Prostate gland (tissue), 2 donors: ENCODE measurements around the gene TSPAN31. TPM values are rescaled to one million over a fixed set of nuclear protein-coding genes. Genes with fewer than 3 reads are reported as not detected.

ENCODE experiments used
- DNase-seq: peaks from one replicate; pipeline ENCODE4 v3.0.0-alpha.2; 2019; ENCODE audit warnings: low spot score
- H3K27ac ChIP-seq, 2 donors: fragments of 200-600 bp; sonication (generic); 2 replicates each; pipeline ENCODE4 v1.5.1; 2017 to 2019
- H3K27me3 ChIP-seq: fragments of 200-600 bp; sonication (generic); replicated peaks from 2 replicates; pipeline ENCODE4 v1.5.1; 2019; ENCODE audit not compliant: insufficient read depth
- H3K36me3 ChIP-seq, 2 donors: fragments of 200-600 bp; sonication (generic); 1 replicate in 1 of 2; 2 replicates in 1 of 2; pipeline versions ENCODE4 v1.5.1 to v1.8.1; 2017 to 2019
- H3K4me1 ChIP-seq: fragments of 200-600 bp; sonication (generic); replicated peaks from 2 replicates; pipeline ENCODE4 v1.5.1; 2019
- H3K4me3 ChIP-seq, 2 donors: fragments of 200-600 bp; sonication (generic); 2 replicates each; pipeline ENCODE4 v1.5.1; 2017 to 2019
- H3K9me3 ChIP-seq: fragments of 200-600 bp; sonication (generic); 2 replicates; pipeline ENCODE4 v1.5.1; 2017
- CTCF ChIP-seq, 4 experiments: fragments of 200-600 bp in 2 of 4; fragments of 450-650 bp in 2 of 4; sonication (generic) in 2 of 4; IDR thresholded peaks; 1 replicate in 3 of 4; 2 replicates in 1 of 4; pipeline ENCODE4 v1.5.1; 2016 to 2019; ENCODE audit warnings: antibody characterized with exemption in 4 of 4, mild to moderate bottlenecking in 2 of 4, moderate library complexity in 2 of 4
- POLR2A ChIP-seq: fragments of 450-650 bp; IDR thresholded peaks from one replicate; pipeline ENCODE4 v1.6.1; 2016; ENCODE audit warnings: antibody characterized with exemption, mild to moderate bottlenecking
- POLR2AphosphoS5 ChIP-seq: sonication (generic); formaldehyde crosslinking; IDR thresholded peaks from one replicate; pipeline ENCODE4 v1.6.1; 2017; ENCODE audit warnings: antibody characterized with exemption
- WGBS: methylation state at CpG from one replicate; pipeline ENCODE4 v1.1.5; 2018; 5-methylcytosine and 5-hydroxymethylcytosine counted together
- intact Hi-C: fragments of 100-400 bp; cut with DNase I; formaldehyde crosslinking; loops from one replicate; pipeline ENCODE4 v1.14.2; 2022
- total RNA-seq, 2 donors: library from RNA; depleted of rRNA; stranded (reverse); fragments of >200 nt; gene quantifications; one replicate each; pipeline ENCODE4 v1.1.0, GENCODE V29; 2016

The TSPAN31 gene
- total RNA-seq, result 100 to 1,000 TPM in 1 of 2 donors, 10 to 100 TPM in 1; 40.4 to 127 TPM

GRCh38 chr12:57744777-57745484, at the start of gene TSPAN31:
TSPAN31 (plus strand) TSS chr12:57745039; CDS start chr12:57745155, 116 bp downstream.
- peak; percentile 97 for DNase-seq
- intact Hi-C loops, result no loop called here
- Histone ChIP-seq H3K27ac (peak within 1 kb of the TSS; percentile 94 to 95), H3K4me3 (peak within 1 kb of the TSS; percentile 68 to 75), H3K9me3 (no peaks in the 10 kb centered on the region), H3K27me3 (peaks cover 2% of the 10 kb centered on the region), H3K4me1 (no peaks in the 10 kb centered on the region), H3K36me3 (peaks cover 0 to 4% of the 10 kb centered on the region in 2 donors)
- TF ChIP-seq POLR2A (peak; percentile 64), CTCF (IDR thresholded peaks at IDR 0.05) (peak in 2 of 4 experiments; percentile 36 to 41), POLR2AphosphoS5 (peak; percentile 97)
- WGBS, result under 1% methylated on average over 29 of the region's 29 CpGs

DNA sequence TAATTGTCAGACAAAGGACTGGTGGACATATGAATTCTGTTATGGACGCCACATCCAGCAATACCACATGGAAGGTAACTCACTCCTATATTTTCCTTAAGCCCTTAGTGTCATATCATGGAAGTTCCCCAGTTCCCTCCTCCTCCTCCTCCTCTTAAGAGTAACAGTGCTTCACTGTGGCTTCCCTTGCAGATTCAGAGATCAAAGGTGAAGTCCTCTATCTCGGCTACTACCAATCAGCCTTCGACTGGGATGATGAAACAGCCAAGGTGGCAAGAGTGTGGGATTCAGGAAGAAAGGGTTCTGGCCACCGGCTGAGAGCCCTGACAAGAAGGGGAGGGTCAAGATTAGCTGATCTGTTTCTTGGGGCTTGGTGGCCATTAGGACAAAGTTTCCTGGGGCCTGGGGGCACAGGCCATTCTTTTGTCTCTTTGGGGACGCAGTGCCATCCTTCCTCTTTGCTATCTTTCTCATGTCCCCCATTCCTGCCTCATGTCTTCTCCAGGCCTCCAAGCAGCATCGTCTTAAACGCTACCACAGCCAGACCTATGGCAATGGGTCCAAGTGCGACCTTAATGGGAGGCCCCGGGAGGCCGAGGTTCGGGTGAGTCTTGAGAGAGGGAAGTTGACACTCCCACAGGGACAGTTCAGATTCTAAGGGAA, 48.9 kb upstream of the TSPAN31 start:
- WGBS, result 95% methylated on average over 11 of the region's 11 CpGs
- intact Hi-C loops, result no loop called here
- Histone ChIP-seq H3K4me3 (no peak overlapping the region), H3K9me3 (no peaks in the 10 kb centered on the region), H3K27me3 (no peaks in the 10 kb centered on the region), H3K4me1 (peaks cover 4% of the 10 kb centered on the region), H3K27ac (no peak overlapping the region), H3K36me3 (peaks cover 0 to 6% of the 10 kb centered on the region in 2 donors)
- no peak for TF ChIP-seq POLR2A
- TF ChIP-seq POLR2AphosphoS5, result no peak
- DNase-seq, result no peak

GRCh38 chr12:57697076-57697475, 47.8 kb upstream of the TSPAN31 start:
- WGBS, result 96% methylated on average over 1 of the region's 1 CpG
- no peak overlapping the region for H3K4me3 ChIP-seq
- no peaks in the 10 kb centered on the region for H3K9me3 ChIP-seq
- intact Hi-C loops, result no loop called here
- H3K4me1 ChIP-seq, result peaks cover 4% of the 10 kb centered on the region
- no peaks in the 10 kb centered on the region for H3K27me3 ChIP-seq
- DNase-seq, result no peak
- TF ChIP-seq POLR2AphosphoS5 (no peak), POLR2A (no peak), CTCF (IDR thresholded peaks at IDR 0.05) (no peak)
- H3K27ac ChIP-seq, result no peak overlapping the region
- H3K36me3 ChIP-seq, result peaks cover 0 to 6% of the 10 kb centered on the region in 2 donors

GRCh38 chr12:57698414-57698813, 46.4 kb upstream of the TSPAN31 start:
- WGBS, result 98% methylated on average over 3 of the region's 3 CpGs
- no peak for DNase-seq
- H3K27ac ChIP-seq, result no peak overlapping the region
- H3K9me3 ChIP-seq, result no peaks in the 10 kb centered on the region
- peaks cover 4% of the 10 kb centered on the region for H3K4me1 ChIP-seq
- peaks cover 0 to 6% of the 10 kb centered on the region in 2 donors for H3K36me3 ChIP-seq
- H3K4me3 ChIP-seq, result no peak overlapping the region
- no peaks in the 10 kb centered on the region for H3K27me3 ChIP-seq
- no peak for TF ChIP-seq CTCF (IDR thresholded peaks at IDR 0.05)
- TF ChIP-seq POLR2AphosphoS5, result no peak
- no peak for TF ChIP-seq POLR2A
- intact Hi-C loops, result no loop called here

DNA sequence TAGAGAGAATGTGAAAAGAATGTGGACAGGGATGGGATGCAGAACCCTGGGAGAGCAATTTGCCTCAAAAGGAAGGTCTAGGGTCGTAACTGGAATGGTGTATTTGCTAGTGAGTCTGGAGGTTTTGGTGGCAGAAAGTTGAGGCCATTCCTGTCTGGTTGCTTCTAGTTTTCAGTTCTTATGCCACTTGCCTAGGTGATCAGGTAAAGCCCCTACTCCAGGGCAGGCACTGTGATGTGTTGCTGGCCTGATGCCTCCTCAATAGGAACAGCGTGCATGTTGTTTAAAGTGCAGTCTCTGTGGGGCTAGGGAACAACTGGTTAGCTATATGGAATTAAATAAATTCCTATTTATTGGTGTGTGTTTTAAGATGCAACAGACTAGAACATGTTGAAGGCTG, 44.5 kb upstream of the TSPAN31 start:
- Histone ChIP-seq H3K27me3 (no peaks in the 10 kb centered on the region), H3K9me3 (no peaks in the 10 kb centered on the region), H3K36me3 (peaks cover 0 to 6% of the 10 kb centered on the region in 2 donors), H3K27ac (no peak overlapping the region), H3K4me3 (no peak overlapping the region), H3K4me1 (no peaks in the 10 kb centered on the region)
- WGBS, result 94% methylated on average over 2 of the region's 2 CpGs
- DNase-seq, result no peak
- intact Hi-C loops, result no loop called here
- TF ChIP-seq CTCF (IDR thresholded peaks at IDR 0.05) (no peak), POLR2AphosphoS5 (no peak), POLR2A (no peak)
